ENCODE results near the gene GATB.

DNA sequence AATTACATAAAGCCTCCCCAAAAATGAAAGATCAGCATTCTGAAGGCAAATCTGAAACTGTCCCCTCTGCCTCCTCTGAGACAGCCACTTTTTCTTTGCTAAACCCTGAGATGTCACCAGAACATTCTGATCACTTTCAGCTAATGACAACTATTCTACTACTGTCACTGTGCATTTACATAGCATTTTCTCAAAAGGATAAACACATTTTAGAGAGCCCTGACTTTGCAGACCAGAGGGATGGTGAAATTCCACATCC is 72.1 kb downstream of the GATB start:
- TF ChIP-seq, protein P1, sequence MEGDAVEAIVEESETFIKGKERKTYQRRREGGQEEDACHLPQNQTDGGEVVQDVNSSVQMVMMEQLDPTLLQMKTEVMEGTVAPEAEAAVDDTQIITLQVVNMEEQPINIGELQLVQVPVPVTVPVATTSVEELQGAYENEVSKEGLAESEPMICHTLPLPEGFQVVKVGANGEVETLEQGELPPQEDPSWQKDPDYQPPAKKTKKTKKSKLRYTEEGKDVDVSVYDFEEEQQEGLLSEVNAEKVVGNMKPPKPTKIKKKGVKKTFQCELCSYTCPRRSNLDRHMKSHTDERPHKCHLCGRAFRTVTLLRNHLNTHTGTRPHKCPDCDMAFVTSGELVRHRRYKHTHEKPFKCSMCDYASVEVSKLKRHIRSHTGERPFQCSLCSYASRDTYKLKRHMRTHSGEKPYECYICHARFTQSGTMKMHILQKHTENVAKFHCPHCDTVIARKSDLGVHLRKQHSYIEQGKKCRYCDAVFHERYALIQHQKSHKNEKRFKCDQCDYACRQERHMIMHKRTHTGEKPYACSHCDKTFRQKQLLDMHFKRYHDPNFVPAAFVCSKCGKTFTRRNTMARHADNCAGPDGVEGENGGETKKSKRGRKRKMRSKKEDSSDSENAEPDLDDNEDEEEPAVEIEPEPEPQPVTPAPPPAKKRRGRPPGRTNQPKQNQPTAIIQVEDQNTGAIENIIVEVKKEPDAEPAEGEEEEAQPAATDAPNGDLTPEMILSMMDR (conservative IDR thresholded peaks at IDR 0.05 in 1 of 2, IDR thresholded peaks at IDR 0.05 in 1 of 2; ENCODE audit: extremely low read depth in 1 of 2, insufficient read depth in 1 of 2, low read depth in 1 of 2, low read length in 2 of 2) = no peak
- TF ChIP-seq EZH2 (IDR thresholded peaks at IDR 0.05; ENCODE audit: borderline replicate concordance, low read length) = no peak
